OCI-LY1 (cell line): ENCODE measurements around the gene PRG2.

Experiments
- CTCF ChIP-seq: fragments of 200-600 bp; sonication (generic), shearing (Covaris generic); IDR thresholded peaks from 2 replicates; pipeline ENCODE4 v1.5.1; 2017; ENCODE audit warnings: mild to moderate bottlenecking, antibody characterized with exemption, low read length, moderate library complexity, mixed read lengths
- EZH2 ChIP-seq: fragments of 200-600 bp; sonication (generic), shearing (Covaris generic); IDR thresholded peaks from 2 replicates; pipeline ENCODE4 v1.8.0; 2017; ENCODE audit warnings: borderline replicate concordance, mixed run types, mild to moderate bottlenecking, antibody characterized with exemption, low read length, moderate library complexity, mixed read lengths

- no peak for TF ChIP-seq CTCF
- TF ChIP-seq EZH2 = no peak
Observed at GRCh38 chr11:57414612-57415212, 24.3 kb upstream of the PRG2 start.
